Left ventricle myocardium superior (tissue), 1 donor: ENCODE results near the gene ZNF785. TPM values are rescaled to one million over a fixed set of nuclear protein-coding genes. Genes with fewer than 3 reads are reported as not detected.

ENCODE experiments used
- total RNA-seq: library from RNA; stranded (reverse); fragmentation: NEBNext Ultra II Directional; extraction: Animal tissue kit (Norgen Biotek cat#: 25700); gene quantifications from one replicate; pipeline ENCODE4 v1.2.1, GENCODE V29; 2021
- donor health status: DM: no; HTN: yes; CAD: no; lungs with severe emphysema.

Gene ZNF785
- total RNA-seq, 1 donor from 2014 or later, result 7.3 TPM

Other genes starting within 250 kb of the ZNF785 start
- 29.3 TPM for gene CD2BP2, start 230.4 kb downstream of the ZNF785 start, total RNA-seq
- gene TBC1D10B, start 215.2 kb downstream of the ZNF785 start, total RNA-seq, result 26.4 TPM
- gene MYL11, start 210.9 kb downstream of the ZNF785 start, total RNA-seq, result not detected
- 2.5 TPM for gene SEPTIN1, start 203.1 kb downstream of the ZNF785 start, total RNA-seq
- 5.2 TPM for gene ZNF48, start 190.3 kb downstream of the ZNF785 start, total RNA-seq
- 6.1 TPM for gene ZNF771, start 178.1 kb downstream of the ZNF785 start, total RNA-seq
- gene DCTPP1, start 155.7 kb downstream of the ZNF785 start, total RNA-seq, result 37.5 TPM
- 30.6 TPM for gene SEPHS2, start 139.8 kb downstream of the ZNF785 start, total RNA-seq
- 3.3 TPM for gene ITGAL, start 113.0 kb downstream of the ZNF785 start, total RNA-seq
- 75.4 TPM for gene ZNF768, start 59.1 kb downstream of the ZNF785 start, total RNA-seq
- 9.0 TPM for gene ZNF747, start 50.8 kb downstream of the ZNF785 start, total RNA-seq
- 9.1 TPM for gene ZNF764, start 27.3 kb downstream of the ZNF785 start, total RNA-seq
- gene ZNF688, start 14.0 kb downstream of the ZNF785 start, total RNA-seq, result 10.0 TPM
- gene ZNF689, start 24.7 kb upstream of the ZNF785 start, total RNA-seq, result 4.8 TPM
- gene PRR14, start 65.3 kb upstream of the ZNF785 start, total RNA-seq, result 22.0 TPM
- 30.4 TPM for gene FBRS, start 72.7 kb upstream of the ZNF785 start, total RNA-seq
- gene SRCAP, start 113.5 kb upstream of the ZNF785 start, total RNA-seq, result 49.3 TPM
- 16.7 TPM for gene PHKG2, start 162.7 kb upstream of the ZNF785 start, total RNA-seq
- 1.1 TPM for gene CFAP119, start 176.4 kb upstream of the ZNF785 start, total RNA-seq
- gene RNF40, start 176.6 kb upstream of the ZNF785 start, total RNA-seq, result 49.3 TPM
- 19.2 TPM for gene ZNF629, start 201.5 kb upstream of the ZNF785 start, total RNA-seq